Right atrium auricular region (tissue), 2 donors: ENCODE data around the gene BASP1. TPM values are rescaled to one million over a fixed set of nuclear protein-coding genes. Genes with fewer than 3 reads are reported as not detected.

Experiments used
- DNase-seq: peaks from one replicate; pipeline ENCODE4 v3.0.0-alpha.2; 2019; ENCODE audit warnings: low spot score
- H3K27ac ChIP-seq, 2 donors: fragments of 200-600 bp; sonication (generic); 1 replicate in 1 of 2; 2 replicates in 1 of 2; pipeline ENCODE4 v1.5.1; 2016 to 2019
- H3K27me3 ChIP-seq, 2 donors: fragments of 200-600 bp; sonication (generic); one replicate each; pipeline versions ENCODE4 v1.5.1 to v1.6.0; 2017 to 2019
- H3K36me3 ChIP-seq: fragments of 200-600 bp; sonication (generic); one replicate; pipeline ENCODE4 v1.5.1; 2016
- H3K4me1 ChIP-seq, 2 donors: fragments of 200-600 bp; sonication (generic); one replicate each; pipeline versions ENCODE4 v1.5.1 to v1.6.0; 2017 to 2019
- H3K4me3 ChIP-seq, 2 donors: fragments of 200-600 bp; sonication (generic); 1 replicate in 1 of 2; 2 replicates in 1 of 2; pipeline ENCODE4 v1.5.1; 2017 to 2019; ENCODE audit warnings: mild to moderate bottlenecking in 1 of 2, moderate library complexity in 1 of 2
- H3K9me3 ChIP-seq, 2 donors: fragments of 200-600 bp; sonication (generic); one replicate each; pipeline ENCODE4 v1.5.1; 2019
- CTCF ChIP-seq, 2 donors: fragments of 200-600 bp; sonication (generic); IDR thresholded peaks; one replicate each; pipeline ENCODE4 v1.5.1; 2019; ENCODE audit warnings: antibody characterized with exemption in 2 of 2
- total RNA-seq, 2 donors: library from RNA; depleted of rRNA; stranded (reverse); fragments of >200 nt; gene quantifications; one replicate each; pipeline ENCODE4 v1.1.0, GENCODE V29; 2016

Gene BASP1
- total RNA-seq, 2 donors from 2014 or later = 8.3 to 18.4 TPM

DNA sequence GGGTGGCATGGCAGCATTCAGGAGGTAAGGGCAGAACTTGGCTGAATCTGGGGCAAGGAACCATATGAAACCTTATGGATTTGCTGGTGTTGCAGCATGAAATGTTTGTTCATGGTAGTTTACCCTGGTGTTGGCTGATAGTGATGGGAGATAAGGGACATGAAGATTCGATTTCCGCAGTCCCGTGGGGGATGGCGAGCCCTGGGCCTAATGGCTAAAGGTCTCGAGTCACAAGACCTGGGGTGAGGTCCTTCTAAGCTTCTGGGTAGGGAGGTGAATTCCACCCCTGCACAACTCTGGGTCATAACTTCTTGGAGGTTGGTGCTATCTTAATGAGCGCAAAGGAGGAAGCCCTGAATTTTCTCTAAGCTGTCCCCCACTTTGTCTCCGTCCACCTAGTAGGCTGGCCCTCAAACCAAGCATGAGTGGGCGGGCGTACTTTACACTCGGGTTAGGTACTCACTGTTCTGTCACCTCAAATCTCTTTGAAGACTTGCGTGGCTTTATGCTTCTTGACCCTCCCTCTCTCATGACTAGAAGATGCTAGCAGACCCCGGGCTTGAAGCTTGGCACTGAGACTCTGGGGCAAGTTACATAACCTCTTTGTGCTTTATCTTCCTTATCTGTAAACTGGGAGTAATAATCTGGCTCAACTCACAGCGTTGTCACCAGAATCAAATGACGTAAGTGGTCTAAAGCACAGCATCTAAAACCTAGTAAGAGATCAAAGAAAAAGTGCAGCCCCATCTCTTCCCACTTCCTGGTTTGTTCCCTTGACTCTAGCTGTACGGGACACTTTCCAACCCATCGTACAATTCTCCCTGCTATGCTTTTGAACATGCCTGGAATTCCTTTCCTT, 72.5 kb downstream of the BASP1 start:
- no peak overlapping the region for H3K4me3 ChIP-seq
- DNase-seq = no peak
- no peak overlapping the region for H3K27ac ChIP-seq
- H3K36me3 ChIP-seq = no peaks in the 10 kb centered on the region
- H3K4me1 ChIP-seq = no peaks in the 10 kb centered on the region
- H3K9me3 ChIP-seq = no peaks in the 10 kb centered on the region
- no peaks in the 10 kb centered on the region for H3K27me3 ChIP-seq
- TF ChIP-seq CTCF (IDR thresholded peaks at IDR 0.05) = no peak

DNA sequence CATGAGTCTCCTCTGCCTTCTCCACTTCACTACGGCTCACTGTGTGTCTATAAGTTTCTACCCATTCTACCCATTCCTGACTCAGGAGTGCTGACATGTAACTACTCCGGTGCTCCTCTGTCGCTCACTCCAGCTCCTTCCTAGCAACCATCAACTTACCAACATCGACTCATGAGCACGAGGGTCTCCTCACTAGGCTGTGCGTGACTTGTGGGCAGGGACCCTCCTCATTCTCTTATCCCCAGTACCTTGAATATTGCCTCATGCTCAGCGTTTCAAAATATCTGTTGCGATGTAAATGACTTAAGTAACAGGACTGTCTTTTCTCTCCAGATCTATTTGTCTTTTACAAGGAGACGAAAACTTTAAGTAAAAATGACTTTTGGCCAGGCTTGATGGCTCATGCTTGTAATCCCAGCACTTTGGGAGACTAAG, 73.1 kb downstream of the BASP1 start:
- H3K27me3 ChIP-seq = no peaks in the 10 kb centered on the region
- H3K4me1 ChIP-seq = no peaks in the 10 kb centered on the region
- no peak for DNase-seq
- H3K27ac ChIP-seq = no peak overlapping the region
- TF ChIP-seq CTCF (IDR thresholded peaks at IDR 0.05) = no peak
- H3K4me3 ChIP-seq = no peak overlapping the region
- H3K9me3 ChIP-seq = no peaks in the 10 kb centered on the region
- H3K36me3 ChIP-seq = no peaks in the 10 kb centered on the region

- no peaks in the 10 kb centered on the region for H3K36me3 ChIP-seq
- no peak for DNase-seq
- no peaks in the 10 kb centered on the region for H3K9me3 ChIP-seq
- no peak for TF ChIP-seq CTCF (IDR thresholded peaks at IDR 0.05)
- H3K27me3 ChIP-seq = no peaks in the 10 kb centered on the region
- no peak overlapping the region for H3K27ac ChIP-seq
- no peaks in the 10 kb centered on the region for H3K4me1 ChIP-seq
- H3K4me3 ChIP-seq = no peak overlapping the region
These were observed 75.1 kb downstream of the BASP1 start for GRCh38 chr5:17292434-17293015.

GRCh38 chr5:17294639-17295311, 77.3 kb downstream of the BASP1 start:
- no peak for TF ChIP-seq CTCF (IDR thresholded peaks at IDR 0.05)
- H3K4me1 ChIP-seq = no peaks in the 10 kb centered on the region
- DNase-seq = no peak

DNA sequence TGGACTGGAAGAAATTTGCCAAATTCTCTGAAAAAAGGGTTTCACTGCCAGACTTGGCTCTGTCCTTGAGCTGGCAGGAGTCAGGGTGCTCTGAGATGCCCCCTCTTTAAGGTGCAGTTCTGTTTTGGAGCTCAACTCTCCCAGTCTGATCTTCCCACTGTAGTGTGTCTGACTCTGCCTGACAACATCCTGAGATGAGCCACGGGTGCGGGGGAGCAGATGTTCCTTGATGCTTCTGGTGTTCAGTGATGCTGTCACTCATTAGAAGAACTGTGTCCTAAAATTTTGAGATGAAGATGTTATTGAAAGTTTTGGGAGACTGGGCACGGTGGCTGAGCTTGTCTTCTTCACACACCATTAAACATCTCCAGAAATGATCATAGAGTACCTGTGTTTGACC, 78.2 kb downstream of the BASP1 start:
- DNase-seq = no peak
- no peak overlapping the region for H3K27ac ChIP-seq
- TF ChIP-seq CTCF (IDR thresholded peaks at IDR 0.05) = no peak

More at GRCh38 chr5:17294639-17295311, 77.3 kb downstream of the BASP1 start:
- H3K36me3 ChIP-seq = no peaks in the 10 kb centered on the region
- H3K27ac ChIP-seq = no peak overlapping the region
- H3K4me3 ChIP-seq = no peak overlapping the region
- H3K9me3 ChIP-seq = no peaks in the 10 kb centered on the region
- no peaks in the 10 kb centered on the region for H3K27me3 ChIP-seq

More for the DNA sequence above, 78.2 kb downstream of the BASP1 start:
- H3K36me3 ChIP-seq = no peaks in the 10 kb centered on the region
- no peaks in the 10 kb centered on the region for H3K9me3 ChIP-seq
- no peaks in the 10 kb centered on the region for H3K4me1 ChIP-seq
- H3K27me3 ChIP-seq = no peaks in the 10 kb centered on the region
- no peak overlapping the region for H3K4me3 ChIP-seq
